GM12878 (cell line): Measurements from ENCODE around the gene C19orf33. TPM values are rescaled to one million over a fixed set of nuclear protein-coding genes. Genes with fewer than 3 reads are reported as not detected.

ENCODE experiments used
- BCL3 ChIP-seq: IDR thresholded peaks from 2 replicates; pipeline ENCODE4 v1.6.1; 2011; ENCODE audit warnings: borderline replicate concordance, low read depth, mild to moderate bottlenecking, moderate library complexity, low read length; ENCODE audit not compliant: insufficient read depth, poor library complexity, severe bottlenecking
- CBX5 ChIP-seq: sonication (generic); IDR thresholded peaks from 2 replicates; pipeline ENCODE4 v1.6.1; 2016; ENCODE audit warnings: low read depth, moderate library complexity, mild to moderate bottlenecking, inconsistent platforms
- FOS ChIP-seq: IDR thresholded peaks from 3 replicates; pipeline ENCODE4 v1.6.1; 2011; ENCODE audit warnings: borderline replicate concordance; ENCODE audit not compliant: insufficient read length; ENCODE audit errors: extremely low read depth
- FOXM1 ChIP-seq: IDR thresholded peaks from 2 replicates; pipeline ENCODE4 v1.6.1; 2012; ENCODE audit warnings: low read depth, mild to moderate bottlenecking, inconsistent platforms, low read length, moderate library complexity
- HCFC1 ChIP-seq: fragments of 150-350 bp; IDR thresholded peaks from 2 replicates; pipeline ENCODE4 v1.6.1; 2014; ENCODE audit warnings: low read length
- HDAC6 ChIP-seq: fragments of 200-600 bp; sonication (generic); IDR thresholded peaks from one replicate; pipeline ENCODE4 v1.8.0; 2017; ENCODE audit warnings: antibody characterized with exemption; ENCODE audit not compliant: unreplicated experiment
- NR2C1 ChIP-seq: fragments of 450-650 bp; IDR thresholded peaks from 2 replicates; pipeline ENCODE4 v1.6.1; 2017; ENCODE audit warnings: antibody characterized with exemption, mild to moderate bottlenecking, moderate library complexity
- PBX3 ChIP-seq: IDR thresholded peaks from 2 replicates; pipeline ENCODE4 v1.6.1; 2011; ENCODE audit warnings: mild to moderate bottlenecking, low read depth, low read length, moderate library complexity; ENCODE audit not compliant: insufficient replicate concordance
- PML ChIP-seq: IDR thresholded peaks from 2 replicates; pipeline ENCODE4 v1.6.1; 2012; ENCODE audit warnings: low read length, inconsistent platforms
- RAD21 ChIP-seq: IDR thresholded peaks from 2 replicates; pipeline ENCODE4 v1.6.1; 2011; ENCODE audit warnings: mild to moderate bottlenecking, low read depth, low read length, moderate library complexity; ENCODE audit not compliant: insufficient read depth
- RBBP5 ChIP-seq: fragments of 200-600 bp; sonication (generic); conservative IDR thresholded peaks from 2 replicates; pipeline ENCODE4 v1.6.1; 2016
- RUNX3 ChIP-seq: IDR thresholded peaks from 2 replicates; pipeline ENCODE4 v1.6.1; 2012; ENCODE audit warnings: low read length, inconsistent platforms
- SIN3A ChIP-seq: IDR thresholded peaks from 2 replicates; pipeline ENCODE4 v1.6.1; 2012; ENCODE audit warnings: low read depth, low read length, improper control_type of control experiment
- SMARCA5 ChIP-seq: fragments of 450-650 bp; IDR thresholded peaks from 2 replicates; pipeline ENCODE4 v1.6.1; 2017; ENCODE audit warnings: mild to moderate bottlenecking
- STAT3 ChIP-seq: IDR thresholded peaks from 2 replicates; pipeline ENCODE4 v1.6.1; 2011; ENCODE audit warnings: low read depth, low read length, improper control_type of control experiment
- ZNF274 ChIP-seq: IDR thresholded peaks from one replicate; pipeline ENCODE4 v1.8.0; 2011; ENCODE audit not compliant: insufficient read length, insufficient read depth
- ZNF622 ChIP-seq: fragments of 450-650 bp; IDR thresholded peaks from 2 replicates; pipeline ENCODE4 v1.6.1; 2017; ENCODE audit warnings: mild to moderate bottlenecking, inconsistent platforms
- ZNF687 ChIP-seq: fragments of 450-650 bp; IDR thresholded peaks from 2 replicates; pipeline ENCODE4 v1.6.1; 2017; ENCODE audit warnings: mild to moderate bottlenecking, moderate library complexity
- polyA plus RNA-seq, 11 experiments: library from polyadenylated mRNA; depleted of rRNA in 4 of 11; unstranded in 6 of 11; stranded (reverse) in 5 of 11; fragments of >200 nt; fragmentation: Nextera tagmentation in 4 of 11; fragmentation: Illumina TruSeq in 1 of 11; extraction: Ambion mirVana in 4 of 11; extraction: Trizol in 1 of 11; gene quantifications; 1 replicate in 1 of 11; 2 replicates in 10 of 11; pipeline versions ENCODE4 v1.2.1 to v1.2.3, GENCODE V29; 2011 to 2016; ENCODE audit warnings: inconsistent platforms in 2 of 11, missing spikeins in 2 of 11, low read depth in 1 of 11
- total RNA-seq, 4 experiments: library from RNA; depleted of rRNA in 3 of 4; stranded (reverse); fragments of >200 nt in 3 of 4; fragmentation: Illumina TruSeq in 1 of 4; extraction: Trizol in 1 of 4; gene quantifications; 2 replicates each; pipeline versions ENCODE4 v1.2.1 to v1.2.3, GENCODE V29; 2013 to 2021
- TF ChIP-seq, protein P1 (sequence below): fragments of 450-650 bp; IDR thresholded peaks from 2 replicates; pipeline ENCODE4 v1.6.1; 2017; ENCODE audit warnings: borderline replicate concordance

Gene C19orf33
- total and polyA plus RNA-seq, 10 of the 15 experiments (the other 5 are each of a cell fraction or from before 2014, with no cell fraction given), result 0.28 to 0.45 TPM; not detected in 8

DNA sequence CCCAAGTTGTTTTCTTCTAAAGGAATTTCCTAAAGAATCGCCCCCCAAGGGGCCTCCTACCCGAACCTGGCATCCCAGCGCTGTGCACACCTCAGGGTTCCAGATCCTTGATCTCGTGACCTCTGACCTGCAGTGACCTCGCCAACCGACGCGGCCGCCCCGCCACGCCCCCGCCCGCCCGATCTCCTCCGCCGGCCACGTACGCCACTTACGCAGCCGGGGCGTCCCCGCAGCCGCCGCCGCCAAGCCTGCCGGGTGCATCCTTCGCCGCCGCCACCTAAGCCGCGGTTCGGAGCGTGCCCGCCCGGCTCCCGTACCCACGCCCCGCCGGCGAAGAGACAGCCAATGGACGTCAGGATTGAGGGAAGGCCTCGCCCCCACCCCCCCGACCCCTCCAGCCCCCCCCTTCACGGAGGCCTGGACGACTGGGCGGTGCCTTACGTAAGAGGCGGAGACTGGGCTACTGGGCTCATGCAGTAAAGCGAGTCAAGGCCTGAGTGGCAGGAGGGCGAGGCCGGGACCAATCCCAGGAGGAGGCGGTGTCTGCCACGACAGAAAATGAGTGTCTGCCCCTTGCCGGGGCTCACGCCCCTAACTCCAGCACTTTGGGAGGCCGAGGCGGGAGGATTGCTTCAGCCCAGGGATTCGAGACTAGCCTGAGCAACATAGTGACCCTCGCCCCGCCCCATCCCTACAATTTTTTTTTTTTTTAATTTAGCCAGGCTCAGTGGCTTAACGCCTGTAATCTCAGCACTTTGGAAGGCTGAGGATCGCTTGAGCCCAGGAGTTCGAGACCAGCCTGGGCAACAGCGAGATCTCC is 11.8 kb downstream of the C19orf33 start, which contains the start of gene YIF1B (continued):
- TF ChIP-seq PBX3 (peak; percentile 88), NR2C1 (peak; percentile 95), FOS (no peak), FOXM1 (no peak), ZNF622 (no peak), ZNF687 (peak; percentile 44; the same call in 1 of the 2 replicates), ZNF274 (no peak), RBBP5 (no peak), SIN3A (no peak), STAT3 (no peak), RUNX3 (peak; percentile 46), PML (no peak), HDAC6 (no peak), BCL3 (no peak), SMARCA5 (0 out of 2 replicates have a peak, but pooled peaks have one; percentile 42), HCFC1 (peak; percentile 47), CBX5 (no peak), RAD21 (no peak)
- TF ChIP-seq, protein P1, sequence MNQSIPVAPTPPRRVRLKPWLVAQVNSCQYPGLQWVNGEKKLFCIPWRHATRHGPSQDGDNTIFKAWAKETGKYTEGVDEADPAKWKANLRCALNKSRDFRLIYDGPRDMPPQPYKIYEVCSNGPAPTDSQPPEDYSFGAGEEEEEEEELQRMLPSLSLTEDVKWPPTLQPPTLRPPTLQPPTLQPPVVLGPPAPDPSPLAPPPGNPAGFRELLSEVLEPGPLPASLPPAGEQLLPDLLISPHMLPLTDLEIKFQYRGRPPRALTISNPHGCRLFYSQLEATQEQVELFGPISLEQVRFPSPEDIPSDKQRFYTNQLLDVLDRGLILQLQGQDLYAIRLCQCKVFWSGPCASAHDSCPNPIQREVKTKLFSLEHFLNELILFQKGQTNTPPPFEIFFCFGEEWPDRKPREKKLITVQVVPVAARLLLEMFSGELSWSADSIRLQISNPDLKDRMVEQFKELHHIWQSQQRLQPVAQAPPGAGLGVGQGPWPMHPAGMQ, result no peak
